SK-N-SH treated with all-trans-retinoic acid at 6 μM for 48 hours (cell line): ENCODE data around the gene SLC17A5.
"Not testable (repeated sequence)": the region's sequence is repeated elsewhere in the genome, so short reads cannot be mapped to it uniquely, and the experiment has no call there.

Source experiments
- ATAC-seq: fragments of 200-7000 bp; cut with Tn5 transposase; 3 replicates; pipeline ENCODE4 v1.9.1; 2020; ENCODE audit warnings: mild to moderate bottlenecking, moderate library complexity
- ARNTL ChIP-seq: fragments of 450-650 bp; formaldehyde crosslinking; IDR thresholded peaks from 2 replicates; pipeline ENCODE4 v1.5.0; 2020; ENCODE audit warnings: low read depth, mild to moderate bottlenecking, moderate library complexity, borderline replicate concordance
- BACH2 ChIP-seq: fragments of 250-450 bp; sonication (Bioruptor Pico); IDR thresholded peaks from 2 replicates; pipeline ENCODE4 v1.9.0; 2021; ENCODE audit warnings: mild to moderate bottlenecking, borderline replicate concordance
- CREB5 ChIP-seq: fragments of 250-450 bp; sonication (Bioruptor Pico); IDR thresholded peaks from 2 replicates; pipeline ENCODE4 v1.5.1; 2020; ENCODE audit warnings: low read depth, mild to moderate bottlenecking, moderate library complexity
- CSDC2 ChIP-seq: fragments of 250-450 bp; sonication (Bioruptor Pico); IDR thresholded peaks from 2 replicates; pipeline ENCODE4 v1.5.0; 2020; ENCODE audit warnings: mild to moderate bottlenecking, moderate library complexity
- ESRRG ChIP-seq: fragments of 250-450 bp; sonication (Bioruptor Pico); IDR thresholded peaks from 2 replicates; pipeline ENCODE4 v1.6.1; 2021; ENCODE audit warnings: mild to moderate bottlenecking
- GLIS3 ChIP-seq: fragments of 250-450 bp; sonication (Bioruptor Pico); IDR thresholded peaks from 2 replicates; pipeline ENCODE4 v1.5.0; 2020; ENCODE audit warnings: mild to moderate bottlenecking, moderate library complexity
- ISL1 ChIP-seq: fragments of 250-450 bp; sonication (Bioruptor Pico); IDR thresholded peaks from 2 replicates; pipeline ENCODE4 v2.1.2; 2022; ENCODE audit warnings: mild to moderate bottlenecking, moderate library complexity
- OSR1 ChIP-seq: fragments of 250-450 bp; sonication (Bioruptor Pico); IDR thresholded peaks from 2 replicates; pipeline ENCODE4 v1.8.0; 2022; ENCODE audit warnings: moderate library complexity, mild to moderate bottlenecking, inconsistent platforms
- PATZ1 ChIP-seq: fragments of 250-450 bp; sonication (Bioruptor Pico); IDR thresholded peaks from 2 replicates; pipeline ENCODE4 v1.8.0; 2020; ENCODE audit warnings: mild to moderate bottlenecking, moderate library complexity, borderline replicate concordance
- POU6F1 ChIP-seq: fragments of 250-450 bp; sonication (Bioruptor Pico); IDR thresholded peaks from 2 replicates; pipeline ENCODE4 v1.8.0; 2021; ENCODE audit warnings: low read depth, mild to moderate bottlenecking, moderate library complexity, borderline replicate concordance
- PPARA ChIP-seq: fragments of 250-450 bp; sonication (Bioruptor Pico); IDR thresholded peaks from 2 replicates; pipeline ENCODE4 v1.5.0; 2020; ENCODE audit warnings: mild to moderate bottlenecking, borderline replicate concordance
- RARB ChIP-seq: fragments of 250-450 bp; sonication (Bioruptor Pico); IDR thresholded peaks from 2 replicates; pipeline ENCODE4 v1.8.0; 2021; ENCODE audit warnings: mild to moderate bottlenecking, moderate library complexity
- SNAI2 ChIP-seq: fragments of 250-450 bp; sonication (Bioruptor Pico); IDR thresholded peaks from 2 replicates; pipeline ENCODE4 v1.5.0; 2020; ENCODE audit warnings: mild to moderate bottlenecking, moderate library complexity
- TCF4 ChIP-seq: fragments of 250-450 bp; sonication (Bioruptor Pico); IDR thresholded peaks from 2 replicates; pipeline ENCODE4 v1.8.0; 2021; ENCODE audit warnings: mild to moderate bottlenecking, moderate library complexity, borderline replicate concordance
- TOX ChIP-seq: fragments of 250-450 bp; sonication (Bioruptor Pico); IDR thresholded peaks from 2 replicates; pipeline ENCODE4 v1.8.0; 2021; ENCODE audit warnings: mild to moderate bottlenecking, moderate library complexity, borderline replicate concordance
- TSHZ2 ChIP-seq: fragments of 250-450 bp; sonication (Bioruptor Pico); IDR thresholded peaks from 2 replicates; pipeline ENCODE4 v1.5.0; 2020; ENCODE audit warnings: mild to moderate bottlenecking, moderate library complexity
- ZC3H10 ChIP-seq: fragments of 250-450 bp; sonication (Bioruptor Pico); IDR thresholded peaks from 2 replicates; pipeline ENCODE4 v1.5.1; 2021; ENCODE audit warnings: mild to moderate bottlenecking, moderate library complexity
- ZFP3 ChIP-seq: fragments of 250-450 bp; sonication (Bioruptor Pico); IDR thresholded peaks from 2 replicates; pipeline ENCODE4 v1.5.0; 2020; ENCODE audit warnings: mild to moderate bottlenecking, moderate library complexity
- ZFP30 ChIP-seq: fragments of 450-650 bp; formaldehyde crosslinking; IDR thresholded peaks from 2 replicates; pipeline ENCODE4 v1.5.0; 2022; ENCODE audit warnings: mild to moderate bottlenecking, moderate library complexity
- ZNF565 ChIP-seq: fragments of 450-650 bp; formaldehyde crosslinking; conservative IDR thresholded peaks from 2 replicates; pipeline ENCODE4 v1.5.0; 2020; ENCODE audit warnings: low read depth, mild to moderate bottlenecking, moderate library complexity
- ZNF70 ChIP-seq: fragments of 450-650 bp; formaldehyde crosslinking; IDR thresholded peaks from 2 replicates; pipeline ENCODE4 v1.5.0; 2020; ENCODE audit warnings: mild to moderate bottlenecking, moderate library complexity
- ZNF8 ChIP-seq: fragments of 450-650 bp; formaldehyde crosslinking; IDR thresholded peaks from 2 replicates; pipeline ENCODE4 v1.5.0; 2020; ENCODE audit warnings: mild to moderate bottlenecking, moderate library complexity

SLC17A5 gene

GRCh38 chr6:73688351-73688750 is 34.6 kb upstream of the SLC17A5 start:
- TF ChIP-seq ZFP30 (CRISPR knock-in tag) (no peak), SNAI2 (CRISPR knock-in tag) (no peak), OSR1 (CRISPR knock-in tag) (no peak), ZC3H10 (CRISPR knock-in tag) (no peak), ISL1 (CRISPR knock-in tag) (no peak), ESRRG (CRISPR knock-in tag) (no peak), TSHZ2 (CRISPR knock-in tag) (no peak), PPARA (CRISPR knock-in tag) (no peak), ZNF8 (CRISPR knock-in tag) (no peak), ZNF70 (no peak), ZFP3 (CRISPR knock-in tag) (no peak), ZNF565 (no peak), POU6F1 (CRISPR knock-in tag) (no peak), TCF4 (CRISPR knock-in tag) (no peak), CREB5 (CRISPR knock-in tag) (no peak), CSDC2 (no peak), RARB (CRISPR knock-in tag) (no peak)
- no peak for ATAC-seq

- ATAC-seq = not testable (repeated sequence)
These were observed 29.8 kb upstream of the SLC17A5 start for GRCh38 chr6:73683574-73683973.

GRCh38 chr6:73680289-73680918 is 26.6 kb upstream of the SLC17A5 start:
- no peak for ATAC-seq
- TF ChIP-seq PATZ1 (no peak), PPARA (CRISPR knock-in tag) (no peak), ESRRG (CRISPR knock-in tag) (no peak), SNAI2 (CRISPR knock-in tag) (no peak), CREB5 (CRISPR knock-in tag) (no peak), ARNTL (CRISPR knock-in tag) (no peak), TOX (CRISPR knock-in tag) (no peak), TSHZ2 (CRISPR knock-in tag) (no peak), TCF4 (CRISPR knock-in tag) (no peak), GLIS3 (no peak), ZNF70 (no peak), ZFP3 (CRISPR knock-in tag) (no peak), OSR1 (CRISPR knock-in tag) (no peak), BACH2 (CRISPR knock-in tag) (no peak), POU6F1 (CRISPR knock-in tag) (no peak), RARB (CRISPR knock-in tag) (no peak), ZNF8 (CRISPR knock-in tag) (no peak), ZFP30 (CRISPR knock-in tag) (no peak), ZC3H10 (CRISPR knock-in tag) (no peak)

- ATAC-seq = not testable (repeated sequence)
These were observed 26.1 kb upstream of the SLC17A5 start for GRCh38 chr6:73679846-73680245.
